LNCaP clone FGC (cell line): ENCODE measurements around the gene DCUN1D1.

ENCODE experiments used
- DNase-seq: peaks from one replicate; pipeline ENCODE4 v3.0.0-alpha.2; 2011; ENCODE audit warnings: low read depth
- H3K4me3 ChIP-seq: 2 replicates; pipeline ENCODE4 v1.5.1; 2011; ENCODE audit warnings: mild to moderate bottlenecking, low read depth, low read length, control low read depth
- TF ChIP-seq, protein P1 (sequence below): IDR thresholded peaks from 2 replicates; pipeline ENCODE4 v1.5.1; 2012; ENCODE audit warnings: mild to moderate bottlenecking; ENCODE audit not compliant: control insufficient read depth, insufficient read depth; ENCODE audit errors: extremely low read depth

DCUN1D1 gene

DNA sequence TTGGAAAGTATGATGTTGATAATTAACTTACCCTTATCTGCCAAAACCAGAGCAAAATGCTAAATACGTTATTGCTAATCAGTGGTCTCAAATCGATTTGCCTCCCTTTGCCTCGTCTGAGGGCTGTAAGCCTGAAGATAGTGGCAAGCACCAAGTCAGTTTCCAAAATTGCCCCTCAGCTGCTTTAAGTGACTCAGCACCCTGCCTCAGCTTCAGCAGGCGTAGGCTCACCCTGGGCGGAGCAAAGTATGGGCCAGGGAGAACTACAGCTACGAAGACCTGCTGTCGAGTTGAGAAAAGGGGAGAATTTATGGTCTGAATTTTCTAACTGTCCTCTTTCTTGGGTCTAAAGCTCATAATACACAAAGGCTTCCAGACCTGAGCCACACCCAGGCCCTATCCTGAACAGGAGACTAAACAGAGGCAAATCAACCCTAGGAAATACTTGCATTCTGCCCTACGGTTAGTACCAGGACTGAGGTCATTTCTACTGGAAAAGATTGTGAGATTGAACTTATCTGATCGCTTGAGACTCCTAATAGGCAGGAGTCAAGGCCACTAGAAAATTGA, 59.7 kb downstream of the DCUN1D1 start:
- no peak for DNase-seq
- TF ChIP-seq, protein P1, sequence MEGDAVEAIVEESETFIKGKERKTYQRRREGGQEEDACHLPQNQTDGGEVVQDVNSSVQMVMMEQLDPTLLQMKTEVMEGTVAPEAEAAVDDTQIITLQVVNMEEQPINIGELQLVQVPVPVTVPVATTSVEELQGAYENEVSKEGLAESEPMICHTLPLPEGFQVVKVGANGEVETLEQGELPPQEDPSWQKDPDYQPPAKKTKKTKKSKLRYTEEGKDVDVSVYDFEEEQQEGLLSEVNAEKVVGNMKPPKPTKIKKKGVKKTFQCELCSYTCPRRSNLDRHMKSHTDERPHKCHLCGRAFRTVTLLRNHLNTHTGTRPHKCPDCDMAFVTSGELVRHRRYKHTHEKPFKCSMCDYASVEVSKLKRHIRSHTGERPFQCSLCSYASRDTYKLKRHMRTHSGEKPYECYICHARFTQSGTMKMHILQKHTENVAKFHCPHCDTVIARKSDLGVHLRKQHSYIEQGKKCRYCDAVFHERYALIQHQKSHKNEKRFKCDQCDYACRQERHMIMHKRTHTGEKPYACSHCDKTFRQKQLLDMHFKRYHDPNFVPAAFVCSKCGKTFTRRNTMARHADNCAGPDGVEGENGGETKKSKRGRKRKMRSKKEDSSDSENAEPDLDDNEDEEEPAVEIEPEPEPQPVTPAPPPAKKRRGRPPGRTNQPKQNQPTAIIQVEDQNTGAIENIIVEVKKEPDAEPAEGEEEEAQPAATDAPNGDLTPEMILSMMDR = no peak
- no peak overlapping the region for H3K4me3 ChIP-seq

DNA sequence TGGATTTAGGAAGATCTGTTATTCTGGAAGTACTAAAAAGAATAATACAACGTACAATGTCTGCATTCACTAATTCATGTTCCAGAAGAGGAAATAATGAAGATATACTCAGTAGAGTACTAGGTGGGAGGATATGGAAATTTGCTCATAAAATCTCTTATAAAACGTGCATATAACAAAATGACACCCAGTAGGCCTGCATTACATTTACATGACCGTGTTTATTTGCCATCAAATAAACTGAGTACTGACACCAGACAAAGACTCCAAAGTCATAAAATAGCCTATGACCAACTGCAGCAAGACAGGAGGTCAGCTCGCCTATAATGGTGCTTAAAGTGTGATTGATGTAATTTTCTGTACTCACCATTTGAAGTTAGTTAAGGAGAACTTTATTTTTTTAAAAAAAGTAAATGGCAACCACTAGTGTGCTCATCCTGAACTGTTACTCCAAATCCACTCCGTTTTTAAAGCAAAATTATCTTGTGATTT, 60.4 kb downstream of the DCUN1D1 start:
- no peak for DNase-seq
- TF ChIP-seq, protein P1 = no peak
- H3K4me3 ChIP-seq = no peak overlapping the region

DNA sequence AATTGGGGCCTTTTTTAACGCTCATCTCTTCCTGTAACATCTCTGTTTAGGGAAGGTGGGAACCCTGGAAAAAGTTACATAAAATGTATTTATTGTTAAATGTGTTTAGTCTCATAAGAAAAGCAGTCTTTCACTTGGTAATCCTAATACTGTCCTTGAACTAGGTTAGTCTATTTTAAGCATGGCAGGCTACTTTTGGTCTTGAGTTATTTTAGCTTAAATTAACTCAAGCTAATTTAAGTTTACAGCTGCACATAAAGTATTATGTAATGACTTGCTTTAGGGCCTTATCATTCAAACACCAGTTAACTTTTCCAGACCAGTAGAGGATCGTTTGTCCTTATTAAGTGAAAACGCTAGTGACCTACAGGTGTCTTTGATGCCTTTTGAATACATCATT, 63.2 kb downstream of the DCUN1D1 start:
- no peak overlapping the region for H3K4me3 ChIP-seq
- TF ChIP-seq, protein P1 = no peak
- DNase-seq = no peak

DNA sequence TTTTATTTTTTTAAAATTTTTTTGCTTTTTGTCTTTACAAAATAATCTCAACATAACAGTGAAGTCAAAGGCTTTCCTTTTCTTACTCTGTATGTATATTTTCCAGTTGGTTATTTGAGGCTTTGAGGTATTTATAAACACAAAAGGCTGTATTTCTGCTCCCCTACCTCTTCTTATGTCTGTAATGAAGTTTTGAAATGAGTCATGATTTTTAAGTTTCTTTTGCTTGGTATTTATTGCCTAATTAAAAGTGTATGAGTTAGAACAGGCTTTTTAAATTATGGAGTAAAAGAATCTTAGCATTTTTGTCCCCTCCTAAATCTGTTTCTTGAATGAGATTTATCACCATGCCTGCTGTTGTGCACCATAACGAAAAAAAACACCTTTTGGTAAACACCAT, 66.0 kb downstream of the DCUN1D1 start:
- TF ChIP-seq, protein P1 = no peak
- no peak for DNase-seq
- no peak overlapping the region for H3K4me3 ChIP-seq

DNA sequence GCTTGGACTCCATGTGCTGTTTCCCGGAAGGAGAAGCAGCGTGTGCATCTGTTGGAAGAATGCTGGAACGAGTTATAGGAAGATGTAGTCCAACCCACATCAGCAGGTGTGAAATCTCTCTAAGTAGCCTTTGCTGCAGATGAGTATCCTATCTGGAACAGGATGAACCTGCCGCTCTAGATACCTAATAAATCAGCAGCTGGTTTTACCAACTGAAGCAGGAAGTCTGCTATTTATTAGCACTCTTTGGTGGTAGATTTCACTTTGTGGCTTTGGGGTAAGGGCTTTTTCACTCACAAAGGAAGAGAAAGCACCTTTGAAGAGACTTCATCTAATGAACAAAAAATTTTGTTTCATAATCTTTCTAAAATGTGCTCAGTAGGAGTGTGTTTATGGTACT, 66.4 kb downstream of the DCUN1D1 start:
- DNase-seq = peak; percentile 90
- no peak overlapping the region for H3K4me3 ChIP-seq
- TF ChIP-seq, protein P1 = no peak

DNA sequence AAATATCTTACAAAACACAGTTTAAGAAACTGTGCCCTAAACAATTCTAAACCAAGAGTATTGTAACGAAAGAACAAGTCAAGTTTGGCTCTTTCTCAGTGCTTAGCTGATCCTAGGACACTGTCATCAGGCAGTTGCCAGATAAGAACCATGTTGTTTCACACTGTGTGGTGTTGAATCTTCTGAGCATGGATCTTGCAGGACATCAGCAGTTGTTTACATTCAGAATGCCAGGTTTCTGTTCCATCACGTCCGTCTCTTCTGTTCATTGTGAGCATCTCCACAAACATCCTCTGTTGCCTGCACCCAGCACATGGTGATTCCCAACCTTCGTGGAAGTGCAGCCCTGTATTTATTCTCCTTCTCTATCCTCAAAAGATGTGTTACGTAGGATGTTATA, 67.9 kb downstream of the DCUN1D1 start:
- DNase-seq = no peak
- TF ChIP-seq, protein P1 = no peak
- no peak overlapping the region for H3K4me3 ChIP-seq

DNA sequence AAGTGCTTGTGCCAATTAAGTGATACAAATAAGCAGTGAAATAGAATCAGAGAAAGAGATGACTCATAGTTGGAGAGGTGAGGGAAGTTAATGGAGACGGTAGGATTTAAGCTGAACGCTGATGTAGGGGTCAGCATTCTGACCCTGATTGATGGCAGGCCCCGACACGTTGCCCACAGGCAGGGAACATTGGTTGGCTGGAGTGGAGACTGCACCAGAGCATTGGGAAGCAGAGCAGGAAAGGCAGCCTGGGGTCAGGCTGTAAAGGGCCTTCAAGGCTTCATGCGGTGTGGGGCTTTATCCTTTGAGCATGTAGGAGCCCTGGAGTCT, 68.6 kb downstream of the DCUN1D1 start:
- TF ChIP-seq, protein P1 = no peak
- no peak overlapping the region for H3K4me3 ChIP-seq
- no peak for DNase-seq
